Measurements from ENCODE around the gene AHCY.
A peak's percentile ranks its signal among the peaks of the same experiment; 100 is the strongest.
"Not testable (repeated sequence)": the region's sequence is repeated elsewhere in the genome, so short reads cannot be mapped to it uniquely, and the experiment has no call there.

Gene AHCY

GRCh38 chr20:34262488-34263288 is 40.5 kb downstream of the AHCY start:
- H3K4me1 Mint-ChIP-seq = no peaks in the 10 kb centered on the region
- H3K27me3 Mint-ChIP-seq = no peaks in the 10 kb centered on the region
- ATAC-seq (no peak), DNase-seq (no peak)
- H3K27ac Mint-ChIP-seq = no peak overlapping the region
- no peaks in the 10 kb centered on the region for H3K9me3 Mint-ChIP-seq
- H3K4me3 Mint-ChIP-seq = no peak overlapping the region

DNA sequence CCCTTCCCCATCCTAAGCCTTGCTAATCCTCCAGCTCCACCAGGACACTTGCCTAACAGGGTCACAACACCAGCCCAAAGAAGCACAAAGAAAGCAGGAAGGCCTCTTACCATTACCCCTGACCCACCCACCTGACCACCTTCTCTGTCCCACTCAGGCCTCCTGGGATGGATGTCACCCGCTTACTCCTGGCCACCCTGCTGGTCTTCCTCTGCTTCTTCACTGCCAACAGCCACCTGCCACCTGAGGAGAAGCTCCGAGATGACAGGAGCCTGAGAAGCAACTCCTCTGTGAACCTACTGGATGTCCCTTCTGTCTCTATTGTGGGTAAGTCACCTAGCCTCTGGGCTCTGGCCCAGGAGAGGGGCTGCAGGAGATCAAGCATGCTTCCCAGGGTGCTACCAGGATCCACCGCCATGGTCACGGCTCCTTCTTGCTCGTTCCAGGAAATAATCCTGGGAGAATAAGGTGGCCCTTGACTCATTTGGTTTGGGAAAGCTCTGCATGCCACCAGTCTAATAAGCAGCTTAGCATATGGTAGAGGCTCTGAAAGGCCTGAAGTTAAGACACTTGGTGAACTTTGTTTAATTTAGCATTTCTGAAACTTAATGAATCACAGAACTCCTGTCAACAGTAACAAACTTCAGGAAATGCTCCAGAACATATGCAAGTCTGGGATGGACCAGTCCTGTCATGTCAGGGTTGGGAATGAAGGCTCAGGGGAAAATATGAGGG is 42.8 kb downstream of the AHCY start:
- no peak for ATAC-seq
- Mint-ChIP-seq H3K4me3 (no peak overlapping the region), H3K9me3 (no peaks in the 10 kb centered on the region), H3K4me1 (no peaks in the 10 kb centered on the region), H3K27me3 (no peaks in the 10 kb centered on the region), H3K27ac (no peak overlapping the region)
- DNase-seq = no peak

DNA sequence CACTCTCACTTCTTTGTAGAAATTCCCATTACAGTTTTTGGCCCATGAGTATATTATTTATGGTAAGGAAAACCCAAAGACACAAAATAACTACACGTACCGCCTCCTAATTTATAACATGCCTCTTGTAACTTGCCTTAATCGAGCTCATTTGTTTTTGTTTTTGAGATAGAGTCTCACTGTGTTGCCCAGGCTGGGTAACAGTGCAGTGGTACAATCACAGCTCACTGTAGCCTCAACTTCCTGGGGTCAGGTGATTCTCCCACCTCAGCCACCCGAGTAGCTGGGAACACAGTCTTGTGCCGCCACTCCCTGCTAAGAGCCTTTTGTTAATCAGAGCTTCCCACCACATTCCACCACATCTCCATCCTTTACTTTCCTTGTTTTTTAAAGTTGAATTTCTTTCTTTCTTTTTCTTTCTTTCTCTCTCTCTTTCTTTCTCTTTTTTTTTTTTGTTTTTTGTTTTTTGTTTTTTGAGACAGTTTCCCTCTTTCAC is 46.5 kb downstream of the AHCY start:
- Mint-ChIP-seq H3K4me1 (no peaks in the 10 kb centered on the region), H3K27ac (no peak overlapping the region), H3K27me3 (no peaks in the 10 kb centered on the region), H3K9me3 (no peaks in the 10 kb centered on the region), H3K4me3 (no peak overlapping the region)
- no peak for ATAC-seq
- DNase-seq = no peak

- no peak overlapping the region for H3K27ac Mint-ChIP-seq
- no peaks in the 10 kb centered on the region for H3K27me3 Mint-ChIP-seq
- DNase-seq = no peak
- no peak for ATAC-seq
- H3K4me3 Mint-ChIP-seq = no peak overlapping the region
- peaks cover 2% of the 10 kb centered on the region for H3K4me1 Mint-ChIP-seq
- H3K9me3 Mint-ChIP-seq = no peaks in the 10 kb centered on the region
Measured at GRCh38 chr20:34254979-34255378, 48.2 kb downstream of the AHCY start.

GRCh38 chr20:34252431-34253086 is 50.6 kb downstream of the AHCY start:
- peaks cover 16% of the 10 kb centered on the region for H3K4me1 Mint-ChIP-seq
- not testable (repeated sequence) for DNase-seq, H3K27me3 Mint-ChIP-seq, H3K9me3 Mint-ChIP-seq, H3K4me3 Mint-ChIP-seq, ATAC-seq
- peak overlapping the region in 1 of 2 donors; percentile 85 for H3K27ac Mint-ChIP-seq

GRCh38 chr20:34251619-34252018 is 51.5 kb downstream of the AHCY start:
- ATAC-seq = no peak
- DNase-seq = no peak
- no peak overlapping the region for H3K4me3 Mint-ChIP-seq
- no peaks in the 10 kb centered on the region for H3K27me3 Mint-ChIP-seq
- peaks cover 20% of the 10 kb centered on the region for H3K4me1 Mint-ChIP-seq
- H3K9me3 Mint-ChIP-seq = no peaks in the 10 kb centered on the region
- no peak overlapping the region for H3K27ac Mint-ChIP-seq

- Mint-ChIP-seq H3K27me3 (no peaks in the 10 kb centered on the region), H3K27ac (peak overlapping the region in 1 of 2 donors; percentile 28), H3K4me1 (peaks cover 20% of the 10 kb centered on the region), H3K9me3 (no peaks in the 10 kb centered on the region), H3K4me3 (no peak overlapping the region)
- ATAC-seq (no peak), DNase-seq (no peak)
Measured at GRCh38 chr20:34250005-34250404, 53.1 kb downstream of the AHCY start.

- no peak overlapping the region for H3K4me3 Mint-ChIP-seq
- peak in 1 of 2 donors; percentile 22 for DNase-seq
- peak; percentile 99 for ATAC-seq
- peak overlapping the region in 1 of 2 donors; percentile 92 for H3K27ac Mint-ChIP-seq
- H3K9me3 Mint-ChIP-seq = no peaks in the 10 kb centered on the region
- H3K27me3 Mint-ChIP-seq = no peaks in the 10 kb centered on the region
- H3K4me1 Mint-ChIP-seq = peaks cover 20% of the 10 kb centered on the region
Measured at GRCh38 chr20:34249291-34249690, 53.9 kb downstream of the AHCY start.

DNA sequence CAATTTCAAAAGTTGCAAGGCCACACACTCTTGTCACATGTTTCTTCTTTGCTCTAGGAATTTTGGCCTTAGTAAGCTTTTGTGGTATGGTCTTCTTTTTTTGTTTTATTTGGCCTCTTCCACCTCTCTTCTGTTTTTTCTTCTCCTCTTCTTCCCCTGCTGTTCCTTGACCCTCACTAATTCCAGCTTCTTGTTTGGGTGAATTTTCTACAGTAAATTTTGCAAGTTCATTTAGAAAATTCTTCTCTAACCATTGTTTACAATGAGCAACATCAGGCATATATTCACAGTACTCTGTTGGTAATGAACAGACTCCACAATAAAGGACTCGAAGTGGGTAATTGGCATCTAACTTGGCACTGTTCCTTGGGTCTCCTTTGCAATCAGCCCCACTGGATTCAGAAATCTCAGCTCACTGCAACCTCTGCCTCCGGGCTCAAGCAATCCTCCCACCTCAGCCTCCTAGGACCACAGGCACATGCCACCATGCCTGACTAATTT is 57.0 kb downstream of the AHCY start:
- Mint-ChIP-seq H3K27me3 (no peaks in the 10 kb centered on the region), H3K4me3 (no peak overlapping the region), H3K9me3 (no peaks in the 10 kb centered on the region), H3K4me1 (peaks cover 29% of the 10 kb centered on the region), H3K27ac (peak overlapping the region in 1 of 2 donors; percentile 6)
- no peak for ATAC-seq
- no peak for DNase-seq

- Mint-ChIP-seq H3K4me3 (no peak overlapping the region), H3K27ac (no peak overlapping the region), H3K27me3 (peaks cover 13% of the 10 kb centered on the region), H3K4me1 (peaks cover 23% of the 10 kb centered on the region), H3K9me3 (peaks cover 8 to 16% of the 10 kb centered on the region in 2 donors)
- DNase-seq = no peak
- no peak for ATAC-seq
Measured at GRCh38 chr20:34243377-34243776, 59.8 kb downstream of the AHCY start.

DNA sequence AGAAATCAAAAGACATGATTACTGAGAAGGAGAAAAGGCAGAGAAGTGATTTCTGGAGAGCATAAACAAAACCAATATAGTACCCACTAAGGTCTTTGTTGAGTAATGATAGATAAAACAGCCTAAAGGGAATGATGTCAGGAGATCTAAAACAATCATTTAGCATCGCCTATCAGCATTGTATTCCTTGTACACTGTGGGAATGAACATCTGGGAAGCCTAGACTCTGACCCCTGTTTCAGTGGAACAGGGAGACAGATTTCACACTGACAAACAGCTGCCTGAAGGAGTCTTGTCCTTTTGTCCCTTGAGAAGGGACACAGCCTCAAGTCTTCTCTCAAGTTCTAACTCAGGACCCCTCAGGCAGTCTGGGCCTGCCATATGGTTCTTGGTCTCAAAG is 60.3 kb downstream of the AHCY start:
- H3K9me3 Mint-ChIP-seq = peaks cover 12 to 21% of the 10 kb centered on the region in 2 donors
- no peak overlapping the region for H3K4me3 Mint-ChIP-seq
- H3K27ac Mint-ChIP-seq = no peak overlapping the region
- no peak for DNase-seq
- H3K27me3 Mint-ChIP-seq = peaks cover 13% of the 10 kb centered on the region
- H3K4me1 Mint-ChIP-seq = peaks cover 23% of the 10 kb centered on the region
- ATAC-seq = no peak

DNA sequence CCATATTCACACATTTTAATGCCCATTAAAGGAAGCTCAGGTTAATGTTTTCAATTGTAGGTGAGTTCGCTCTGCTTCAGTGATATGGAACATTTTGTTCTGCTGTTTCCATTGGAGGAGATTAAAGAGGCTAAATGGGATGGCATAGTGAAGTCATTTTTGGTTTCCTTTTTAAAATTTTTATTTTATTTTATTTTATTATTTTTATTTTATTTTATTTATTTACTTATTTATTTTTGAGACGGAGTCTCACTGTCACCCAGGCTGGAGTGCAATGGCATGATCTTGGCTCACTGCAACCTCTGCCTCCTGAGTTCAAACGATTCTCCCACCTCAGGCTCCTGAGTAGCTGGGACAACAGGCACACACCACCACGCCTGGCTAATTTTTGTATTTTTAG is 61.1 kb downstream of the AHCY start:
- Mint-ChIP-seq H3K4me1 (peaks cover 16% of the 10 kb centered on the region), H3K9me3 (peaks cover 20 to 28% of the 10 kb centered on the region in 2 donors), H3K27me3 (peaks cover 13% of the 10 kb centered on the region)
- not testable (repeated sequence) for H3K4me3 Mint-ChIP-seq, H3K27ac Mint-ChIP-seq, ATAC-seq, DNase-seq

- DNase-seq = no peak
- Mint-ChIP-seq H3K4me1 (peaks cover 16% of the 10 kb centered on the region), H3K9me3 (peaks cover 20 to 28% of the 10 kb centered on the region in 2 donors), H3K27ac (peak within 1 kb of the TSS; percentile 0 to 19), H3K27me3 (peaks cover 13% of the 10 kb centered on the region), H3K4me3 (peak within 1 kb of the TSS in 1 of 2 donors; percentile 18)
- ATAC-seq = no peak
Measured at GRCh38 chr20:34240693-34241615, 62.2 kb downstream of the AHCY start, which contains the start of gene ASIP. Gene ASIP (plus strand): TSS chr20:34241423. CDS start chr20:34260375, 18,952 bp downstream.

DNA sequence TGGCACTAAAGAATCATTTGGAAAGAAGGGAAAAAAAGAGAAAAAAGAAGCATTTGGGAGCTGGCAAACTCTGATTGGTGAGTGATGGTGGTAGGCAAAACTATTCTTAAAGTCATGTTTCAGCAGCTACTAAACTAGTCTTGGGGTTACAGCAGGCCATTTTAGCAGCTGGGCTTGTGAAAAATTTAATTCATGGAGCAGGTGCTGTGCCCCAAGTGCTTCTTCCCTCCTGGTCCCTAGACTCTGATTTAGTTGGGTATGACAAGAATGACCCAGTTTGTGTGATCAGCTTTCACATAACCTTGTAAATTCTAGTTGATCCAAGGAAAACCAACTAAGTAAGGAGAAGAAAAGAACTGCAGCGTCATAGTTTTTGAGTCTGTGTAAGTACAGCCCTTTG is 63.0 kb downstream of the AHCY start:
- Mint-ChIP-seq H3K4me1 (peaks cover 16% of the 10 kb centered on the region), H3K4me3 (no peak overlapping the region), H3K27ac (no peak overlapping the region), H3K27me3 (peaks cover 13% of the 10 kb centered on the region), H3K9me3 (peaks cover 25 to 35% of the 10 kb centered on the region in 2 donors)
- no peak for DNase-seq
- ATAC-seq = no peak

Measured in stimulated activated naive CD8-positive, alpha-beta T cell treated with anti-CD3 and anti-CD28 coated beads, Interleukin-15, amount 100 ng/mL, for 72 hours (primary cell).